Activated CD4-positive, alpha-beta T cell treated with anti-CD3 and anti-CD28 coated beads for 36 hours (primary cell): Measurements from ENCODE around the gene EXOSC1. TPM values are rescaled to one million over a fixed set of nuclear protein-coding genes. Genes with fewer than 3 reads are reported as not detected.
"Not testable (repeated sequence)": the region's sequence is repeated elsewhere in the genome, so short reads cannot be mapped to it uniquely, and the experiment has no call there.

Experiments used
- ATAC-seq: fragments of 200-7000 bp; cut with Tn5 transposase; one replicate; pipeline ENCODE4 v1.10.0; 2021; ENCODE audit warnings: mild to moderate bottlenecking, moderate library complexity
- CTCF ChIA-PET: fragments of 350-600 bp; sonication (Branson Sonifier 250); formaldehyde crosslinking; loops from one replicate; lab custom pipeline; 2021; ENCODE audit warnings: antibody characterized with exemption; lab: Charles Lee
- POLR2A ChIA-PET: fragments of 350-600 bp; sonication (Branson Sonifier 250); formaldehyde crosslinking; loops from one replicate; lab custom pipeline; 2021; ENCODE audit warnings: antibody characterized with exemption, inconsistent platforms; lab: Charles Lee
- DNase-seq: peaks from one replicate; pipeline ENCODE4 v3.0.0-alpha.2; 2020
- H3K27ac Mint-ChIP-seq: one replicate; pipeline ENCODE4 v1.8.0; 2021; ENCODE audit warnings: mixed read lengths
- H3K27me3 Mint-ChIP-seq: one replicate; pipeline ENCODE4 v1.8.0; 2021; ENCODE audit warnings: mixed read lengths
- H3K36me3 Mint-ChIP-seq: one replicate; pipeline ENCODE4 v1.8.0; 2021; ENCODE audit warnings: low read depth, mixed read lengths
- H3K4me1 Mint-ChIP-seq: one replicate; pipeline ENCODE4 v1.8.0; 2021; ENCODE audit warnings: mixed read lengths
- H3K4me3 Mint-ChIP-seq: one replicate; pipeline ENCODE4 v1.8.0; 2021; ENCODE audit warnings: mild to moderate bottlenecking, moderate library complexity, mixed read lengths
- H3K9me3 Mint-ChIP-seq: one replicate; pipeline ENCODE4 v1.8.0; 2021; ENCODE audit warnings: low read depth, mixed read lengths
- intact Hi-C, 2 experiments: fragments of 100-400 bp; cut with DNase I in 1 of 2; cut with micrococcal nuclease in 1 of 2; formaldehyde crosslinking; loops; one replicate each; pipeline versions ENCODE4 v1.14.2 to v1.15.1; 2022 to 2024; cut with DNase I, micrococcal nuclease
- total RNA-seq, 2 experiments: library from RNA; stranded (reverse); gene quantifications; one replicate each; pipeline ENCODE4 v1.2.3, GENCODE V29; 2021

The EXOSC1 gene
- total RNA-seq, 2 experiments from 2014 or later, result 52.3 to 54.2 TPM

DNA sequence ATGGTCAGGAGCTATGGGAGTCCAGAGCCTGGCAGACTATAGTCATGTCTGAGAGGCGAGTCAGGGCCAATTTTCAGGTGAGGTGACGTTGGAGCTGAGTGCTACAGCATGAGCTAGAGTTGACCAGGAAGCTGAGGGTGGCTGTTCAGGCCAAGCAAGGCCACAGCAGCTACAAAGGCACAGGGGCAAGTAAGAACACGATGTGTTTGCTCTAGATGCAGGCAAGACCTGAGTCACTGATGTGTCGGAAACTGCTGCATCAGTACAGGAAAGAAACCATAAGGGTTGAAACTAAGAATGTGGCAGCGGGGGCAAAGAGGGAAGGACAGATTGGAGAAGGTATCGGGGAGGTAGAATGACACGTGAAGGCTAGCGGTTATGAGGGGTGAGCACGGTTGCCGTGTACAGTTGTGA lies 32.9 kb downstream of the EXOSC1 start:
- Mint-ChIP-seq H3K9me3 (no peaks in the 10 kb centered on the region), H3K4me3 (peak overlapping the region; percentile 37), H3K27ac (peak overlapping the region; percentile 87), H3K27me3 (no peaks in the 10 kb centered on the region), H3K36me3 (no peaks in the 10 kb centered on the region), H3K4me1 (peaks cover 52% of the 10 kb centered on the region)
- ChIA-PET CTCF (interaction anchor here (0.6 to 10.3 kb wide), 12 partner anchors 9 to 324 kb away, joined by 3 to 138 read pairs (median 4); partner anchors contain the start of genes PGAM1, RRP12 and ZFYVE27), POLR2A (interaction anchor here (0.9 to 3.9 kb wide), 6 partner anchors 10 to 236 kb away, joined by 3 to 41 read pairs (median 14); partner anchors contain the start of gene RRP12)
- ATAC-seq, result peak; percentile 72
- intact Hi-C loops, result loop anchor here in 1 of 2 experiments (1.0 to 10.0 kb wide), 4 partner anchors 10 to 828 kb away; partner anchors contain the start of genes EXOSC1, RRP12, TM9SF3 and ZDHHC16
- peak; percentile 85 for DNase-seq

DNA sequence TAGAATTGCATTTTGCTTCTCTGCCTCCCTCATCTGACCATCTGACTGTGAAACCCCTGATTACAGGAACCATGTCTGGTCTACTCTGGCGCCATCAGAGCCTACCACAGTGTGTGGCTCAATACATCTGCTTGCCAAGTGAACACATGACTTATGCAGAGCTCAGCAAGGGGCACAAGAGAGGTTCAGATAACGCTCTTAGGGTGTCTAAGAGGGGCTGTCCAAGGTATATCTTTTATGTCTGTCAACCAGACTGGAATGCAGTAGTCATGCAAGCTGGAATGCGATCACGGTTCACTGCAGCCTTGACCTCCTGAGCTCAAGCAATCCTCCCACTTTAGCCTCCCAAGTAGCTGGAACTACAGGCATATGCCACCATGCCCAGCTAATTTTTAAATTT lies 34.4 kb downstream of the EXOSC1 start:
- no peak overlapping the region for H3K4me3 Mint-ChIP-seq
- H3K4me1 Mint-ChIP-seq, result peaks cover 47% of the 10 kb centered on the region
- H3K27ac Mint-ChIP-seq, result no peak overlapping the region
- ATAC-seq, result no peak
- no peaks in the 10 kb centered on the region for H3K36me3 Mint-ChIP-seq
- no peaks in the 10 kb centered on the region for H3K27me3 Mint-ChIP-seq
- CTCF ChIA-PET, result interaction anchor here (0.6 to 10.3 kb wide), 7 partner anchors 8 to 53 kb away, joined by 3 to 138 read pairs (median 6); partner anchors contain the start of genes PGAM1 and RRP12
- intact Hi-C loops, result loop anchor here in 1 of 2 experiments (10.0 kb wide), 1 partner anchor 827 kb away; the partner anchor contains the start of gene TM9SF3
- no peaks in the 10 kb centered on the region for H3K9me3 Mint-ChIP-seq
- POLR2A ChIA-PET, result interaction anchor here (0.6 kb wide), 1 partner anchor 8 kb away, joined by 4 read pairs; no protein-coding TSS in a partner anchor
- no peak for DNase-seq

DNA sequence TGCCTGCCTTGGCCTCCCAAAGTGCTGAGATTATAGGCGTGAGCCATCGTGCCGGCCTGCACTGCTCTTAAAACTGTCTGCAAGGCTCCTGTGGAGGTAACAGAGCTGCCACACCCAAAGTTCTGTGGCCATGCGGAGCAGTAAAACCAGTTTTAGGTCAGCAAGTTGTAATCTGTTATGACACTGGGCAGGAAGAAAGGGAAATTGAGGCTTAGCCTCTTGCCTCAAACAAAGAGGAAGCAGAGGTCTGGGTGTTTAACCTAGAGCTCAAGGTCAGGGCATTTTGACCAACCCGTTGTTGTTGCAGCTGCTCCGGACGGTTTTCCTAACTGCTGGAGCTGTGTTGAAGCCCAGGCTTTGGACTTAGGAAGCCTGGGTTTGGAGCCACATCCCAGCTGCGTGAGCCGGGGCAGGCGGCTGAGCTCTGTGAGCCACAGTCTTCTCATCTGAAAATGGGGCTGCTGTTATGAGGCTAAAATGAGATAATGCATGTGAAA lies 37.3 kb downstream of the EXOSC1 start:
- H3K4me3 Mint-ChIP-seq, result no peak overlapping the region
- DNase-seq (no peak), ATAC-seq (no peak)
- H3K36me3 Mint-ChIP-seq, result no peaks in the 10 kb centered on the region
- H3K9me3 Mint-ChIP-seq, result no peaks in the 10 kb centered on the region
- intact Hi-C loops, result loop anchor here in 1 of 2 experiments (5.0 kb wide), 1 partner anchor 54 kb away; no protein-coding TSS in a partner anchor
- H3K27me3 Mint-ChIP-seq, result no peaks in the 10 kb centered on the region
- ChIA-PET POLR2A (interaction anchor here (1.5 kb wide), 1 partner anchor 26 kb away, joined by 4 read pairs; no protein-coding TSS in a partner anchor), CTCF (interaction anchor here (0.7 to 10.6 kb wide), 9 partner anchors 13 to 122 kb away, joined by 3 to 138 read pairs (median 5); partner anchors contain the start of genes EXOSC1 and PGAM1)
- H3K27ac Mint-ChIP-seq, result no peak overlapping the region
- peaks cover 20% of the 10 kb centered on the region for H3K4me1 Mint-ChIP-seq

DNA sequence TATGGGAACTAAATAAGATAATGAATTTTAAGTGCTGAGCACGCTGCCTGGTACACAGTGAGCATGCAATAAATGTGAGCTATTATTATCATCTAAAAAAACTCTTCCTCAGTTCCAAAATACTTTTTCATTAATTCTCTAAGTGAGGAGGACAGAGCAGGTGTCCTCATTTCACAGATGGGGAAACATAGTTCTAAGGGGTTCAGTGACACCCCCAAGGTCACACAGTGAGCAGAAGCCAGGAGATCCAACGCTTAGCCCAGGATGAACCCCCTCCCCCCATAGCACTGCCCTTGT lies 37.9 kb downstream of the EXOSC1 start:
- no peaks in the 10 kb centered on the region for H3K36me3 Mint-ChIP-seq
- peaks cover 16% of the 10 kb centered on the region for H3K4me1 Mint-ChIP-seq
- no peak for DNase-seq
- H3K4me3 Mint-ChIP-seq, result no peak overlapping the region
- POLR2A ChIA-PET, result interaction anchor here (1.5 kb wide), 2 partner anchors 15 to 27 kb away, joined by 3 to 4 read pairs; no protein-coding TSS in a partner anchor
- no peak for ATAC-seq
- H3K27ac Mint-ChIP-seq, result peak overlapping the region; percentile 56
- CTCF ChIA-PET, result interaction anchor here (0.6 to 10.6 kb wide), 8 partner anchors 14 to 75 kb away, joined by 3 to 138 read pairs (median 6); partner anchors contain the start of genes EXOSC1 and PGAM1
- intact Hi-C loops, result loop anchor here (1.0 to 5.0 kb wide), 5 partner anchors 20 to 145 kb away; partner anchors contain the start of genes EXOSC1 (in 1 of the 2) and ZDHHC16 (in 1 of the 2)
- H3K9me3 Mint-ChIP-seq, result no peaks in the 10 kb centered on the region
- H3K27me3 Mint-ChIP-seq, result no peaks in the 10 kb centered on the region

DNA sequence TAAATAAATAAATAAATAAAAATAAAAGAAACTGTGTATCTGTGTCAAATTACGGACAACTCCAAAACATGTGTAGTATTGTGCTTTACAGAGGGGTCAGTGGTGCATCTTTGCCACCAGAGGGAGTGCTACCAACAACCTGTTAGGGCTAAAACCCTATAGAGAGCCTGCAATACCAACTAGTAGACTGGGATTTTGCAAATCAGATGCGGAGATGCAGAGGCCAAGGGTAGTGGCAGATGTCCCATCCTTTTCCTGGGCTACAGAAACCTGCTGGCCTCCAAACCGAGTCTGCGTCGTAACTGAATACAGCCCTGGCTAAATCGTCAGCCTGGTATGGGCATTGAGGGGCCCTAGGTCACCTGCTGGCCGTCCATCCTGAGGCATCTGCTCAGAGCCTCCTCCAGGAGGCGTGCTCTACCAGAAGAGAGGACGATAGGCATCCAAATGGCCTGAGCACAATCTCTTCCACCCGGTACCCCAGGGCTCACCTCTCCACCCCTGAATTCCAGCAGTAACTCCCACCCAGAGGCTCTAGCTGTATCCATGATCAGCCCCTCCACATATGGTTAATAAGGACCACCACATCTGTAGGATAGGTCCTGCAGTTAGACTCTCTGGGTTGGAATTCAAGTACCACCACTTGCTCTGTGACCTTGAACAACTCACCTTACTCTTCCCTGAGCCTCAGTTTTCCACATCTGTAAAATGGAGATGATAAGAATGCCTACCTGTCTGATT lies 38.4 kb downstream of the EXOSC1 start:
- H3K27ac Mint-ChIP-seq, result peak overlapping the region; percentile 56
- DNase-seq, result peak; percentile 81
- peak overlapping the region; percentile 47 for H3K4me3 Mint-ChIP-seq
- POLR2A ChIA-PET, result interaction anchor here (0.6 to 1.5 kb wide), 4 partner anchors 8 to 27 kb away, joined by 3 to 9 read pairs (median 4); no protein-coding TSS in a partner anchor
- CTCF ChIA-PET, result interaction anchor here (0.6 to 10.6 kb wide), 15 partner anchors 10 to 128 kb away, joined by 3 to 138 read pairs (median 5); partner anchors contain the start of genes EXOSC1 and PGAM1
- H3K36me3 Mint-ChIP-seq, result no peaks in the 10 kb centered on the region
- H3K27me3 Mint-ChIP-seq, result no peaks in the 10 kb centered on the region
- H3K4me1 Mint-ChIP-seq, result peaks cover 11% of the 10 kb centered on the region
- peak; percentile 97 for ATAC-seq
- intact Hi-C loops, result loop anchor here (1.0 to 5.0 kb wide), 5 partner anchors 21 to 146 kb away; partner anchors contain the start of genes EXOSC1 (in 1 of the 2) and ZDHHC16 (in 1 of the 2)
- H3K9me3 Mint-ChIP-seq, result no peaks in the 10 kb centered on the region

DNA sequence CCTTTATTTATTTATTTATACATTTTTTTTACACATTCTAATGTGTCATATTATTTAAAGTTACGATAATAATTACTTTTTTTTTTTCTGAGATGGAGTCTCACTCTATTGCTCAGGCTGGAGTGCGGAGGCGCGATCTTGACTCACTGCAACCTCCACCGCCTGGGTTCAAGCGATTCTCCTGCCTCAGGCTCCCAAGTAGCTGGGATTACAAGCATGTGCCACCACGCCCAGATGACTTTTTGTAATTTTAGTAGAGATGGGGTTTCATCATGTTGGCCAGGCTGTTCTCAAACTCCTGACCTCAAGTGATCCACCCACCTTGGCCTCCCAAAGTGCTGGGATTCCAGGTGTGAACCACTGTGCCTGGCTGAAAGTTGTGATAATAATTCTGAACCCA lies 39.3 kb downstream of the EXOSC1 start:
- H3K27ac Mint-ChIP-seq, result peak overlapping the region; percentile 51
- ChIA-PET POLR2A (interaction anchor here (0.6 to 1.5 kb wide), 3 partner anchors 8 to 22 kb away, joined by 3 to 9 read pairs (median 3); no protein-coding TSS in a partner anchor), CTCF (interaction anchor here (0.6 to 10.6 kb wide), 14 partner anchors 9 to 129 kb away, joined by 3 to 138 read pairs (median 4); partner anchors contain the start of genes EXOSC1 and PGAM1)
- H3K9me3 Mint-ChIP-seq, H3K36me3 Mint-ChIP-seq, H3K4me3 Mint-ChIP-seq, H3K4me1 Mint-ChIP-seq, ATAC-seq, DNase-seq, H3K27me3 Mint-ChIP-seq: not testable (repeated sequence)
- intact Hi-C loops, result loop anchor here in 1 of 2 experiments (5.0 kb wide), 1 partner anchor 56 kb away; no protein-coding TSS in a partner anchor

DNA sequence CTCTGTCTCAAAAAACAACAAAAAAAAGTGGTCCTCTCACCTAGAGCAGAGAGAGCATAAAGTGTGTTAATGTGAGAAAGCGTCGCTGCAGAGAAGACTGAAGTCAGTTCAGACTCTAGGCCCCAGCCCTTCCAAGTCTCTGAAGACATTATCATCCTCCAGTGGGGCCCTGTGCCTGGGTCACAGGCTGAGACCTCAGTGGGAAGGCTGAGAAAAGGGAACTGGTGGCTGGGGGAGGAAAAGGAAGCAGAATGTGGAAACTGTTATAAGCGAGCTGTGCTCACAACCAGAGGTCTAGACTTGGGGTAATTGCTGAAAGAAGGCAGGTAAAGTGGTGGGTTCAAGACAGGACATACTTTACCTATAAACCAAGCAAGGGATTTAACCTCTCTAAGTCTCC lies 39.7 kb downstream of the EXOSC1 start:
- Mint-ChIP-seq H3K4me1 (peaks cover 13% of the 10 kb centered on the region), H3K27me3 (no peaks in the 10 kb centered on the region), H3K27ac (no peak overlapping the region), H3K4me3 (no peak overlapping the region), H3K9me3 (no peaks in the 10 kb centered on the region), H3K36me3 (no peaks in the 10 kb centered on the region)
- DNase-seq (no peak), ATAC-seq (no peak)
- POLR2A ChIA-PET, result no interaction called here
- intact Hi-C loops, result loop anchor here in 1 of 2 experiments (5.0 kb wide), 1 partner anchor 56 kb away; no protein-coding TSS in a partner anchor
- CTCF ChIA-PET, result interaction anchor here (0.6 to 10.6 kb wide), 12 partner anchors 9 to 322 kb away, joined by 3 to 138 read pairs (median 5); partner anchors contain the start of genes EXOSC1 and PGAM1

DNA sequence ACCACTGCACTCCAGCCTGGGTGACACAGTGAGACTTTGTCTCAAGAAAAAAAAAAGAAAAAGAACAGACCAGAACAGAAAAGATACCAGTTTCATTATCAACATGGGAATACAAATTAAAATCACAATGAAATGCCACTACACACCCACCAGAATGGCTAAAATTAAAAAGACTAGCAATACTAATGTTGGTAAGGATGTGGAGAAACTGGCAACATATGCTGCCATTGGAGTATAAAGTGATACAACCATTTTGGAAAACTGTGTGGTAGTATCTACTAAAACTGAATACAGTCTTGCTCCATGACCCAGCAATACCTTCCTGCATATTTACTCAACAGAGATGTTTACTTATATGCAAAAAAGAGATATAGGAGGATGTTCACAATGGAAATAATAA lies 41.8 kb downstream of the EXOSC1 start:
- CTCF ChIA-PET, result interaction anchor here (0.6 to 10.6 kb wide), 3 partner anchors 8 to 40 kb away, joined by 3 to 61 read pairs (median 6); partner anchors contain the start of gene EXOSC1
- Mint-ChIP-seq H3K27ac (no peak overlapping the region), H3K4me3 (no peak overlapping the region), H3K27me3 (no peaks in the 10 kb centered on the region), H3K4me1 (peaks cover 16% of the 10 kb centered on the region), H3K36me3 (peaks cover 2% of the 10 kb centered on the region), H3K9me3 (no peaks in the 10 kb centered on the region)
- POLR2A ChIA-PET, result interaction anchor here (0.6 kb wide), 1 partner anchor 40 kb away, joined by 3 read pairs; no protein-coding TSS in a partner anchor
- no peak for DNase-seq
- intact Hi-C loops, result no loop called here
- no peak for ATAC-seq

DNA sequence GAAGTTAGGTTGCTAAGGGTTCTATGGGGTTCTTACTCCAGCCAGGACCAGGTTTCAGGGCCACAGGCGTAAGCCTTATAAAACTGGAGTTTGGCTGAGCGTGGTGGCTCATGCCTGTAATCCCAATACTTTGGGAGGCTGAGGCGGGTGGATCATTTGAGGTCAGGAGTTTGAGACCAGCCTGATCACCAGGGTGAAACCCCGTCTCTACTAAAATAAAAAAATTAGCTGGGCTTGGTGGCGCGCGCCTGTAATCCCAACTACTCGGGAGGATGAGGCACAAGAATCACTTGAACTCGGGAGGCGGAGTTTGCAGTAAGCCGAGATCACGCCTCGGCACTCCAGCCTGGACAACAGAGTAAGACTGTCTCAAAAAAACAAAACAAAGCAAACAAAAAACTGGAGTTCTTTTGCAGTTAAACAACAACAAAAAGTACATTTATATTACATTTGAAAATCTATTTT lies 44.3 kb downstream of the EXOSC1 start:
- ATAC-seq (no peak), DNase-seq (no peak)
- ChIA-PET POLR2A (interaction anchor here (0.5 to 2.0 kb wide), 10 partner anchors 12 to 152 kb away, joined by 3 to 28 read pairs (median 4); partner anchors contain the start of genes ARHGAP19 and FRAT2), CTCF (interaction anchor here (0.6 to 10.6 kb wide), 17 partner anchors 11 to 152 kb away, joined by 3 to 61 read pairs (median 5); partner anchors contain the start of genes ARHGAP19 and EXOSC1)
- H3K4me1 Mint-ChIP-seq, result peaks cover 7% of the 10 kb centered on the region
- no peaks in the 10 kb centered on the region for H3K9me3 Mint-ChIP-seq
- peaks cover 3% of the 10 kb centered on the region for H3K36me3 Mint-ChIP-seq
- intact Hi-C loops, result loop anchor here (1.0 to 2.0 kb wide), 9 partner anchors 12 to 335 kb away; partner anchors contain the start of genes FRAT2 (in 2 of the 2), MMS19 (in 2 of the 2), UBTD1 (in 2 of the 2) and ARHGAP19 (in 1 of the 2)
- H3K4me3 Mint-ChIP-seq, result peak overlapping the region; percentile 96
- no peaks in the 10 kb centered on the region for H3K27me3 Mint-ChIP-seq
- peak overlapping the region; percentile 85 for H3K27ac Mint-ChIP-seq
